SIG-M5 treated with dmso at 0.1 percent for 504 hours (cell line): ENCODE measurements around the gene KDSR.

ENCODE experiments used
- DNase-seq: peaks from one replicate; lab custom pipeline; 2025; ENCODE audit not compliant: unreplicated experiment; lab: John Stamatoyannopoulos, UW

The KDSR gene

GRCh38 chr18:63307551-63308200 is 59.3 kb downstream of the KDSR start:
- DNase-seq: no peak

DNA sequence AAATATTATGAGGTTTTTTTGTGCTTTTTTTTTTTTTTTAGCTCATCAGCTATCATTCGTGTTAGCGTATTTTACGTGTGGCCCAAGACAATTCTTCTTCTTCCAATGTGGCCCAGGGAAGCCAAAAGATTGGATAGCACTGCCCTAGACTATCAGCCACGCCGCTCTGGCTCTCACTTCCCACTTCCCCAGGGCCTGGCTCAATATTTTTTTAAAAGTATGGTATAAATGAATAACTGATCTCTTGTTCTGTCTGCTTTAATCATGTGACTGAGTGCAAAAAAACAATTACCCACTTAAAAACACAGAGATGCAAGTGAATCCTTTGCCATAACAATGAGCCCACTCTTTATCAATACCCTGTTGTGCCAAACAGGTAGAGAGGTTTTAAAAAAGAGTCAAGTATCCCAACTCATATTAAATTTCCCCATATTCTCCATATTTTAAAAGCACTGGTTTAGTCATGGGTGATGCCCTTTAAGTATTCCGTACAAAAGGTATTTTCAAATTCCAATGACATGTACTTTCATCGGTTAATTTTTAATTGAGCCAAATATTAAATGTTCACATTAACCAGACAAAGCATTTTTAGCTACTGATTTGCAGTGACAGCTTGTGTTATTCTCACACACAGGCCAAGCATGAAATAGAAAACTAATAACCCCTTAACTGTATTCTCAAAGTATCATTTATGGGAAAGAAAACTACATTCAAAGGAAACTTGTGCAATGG is 60.0 kb downstream of the KDSR start:
- no peak for DNase-seq

DNA sequence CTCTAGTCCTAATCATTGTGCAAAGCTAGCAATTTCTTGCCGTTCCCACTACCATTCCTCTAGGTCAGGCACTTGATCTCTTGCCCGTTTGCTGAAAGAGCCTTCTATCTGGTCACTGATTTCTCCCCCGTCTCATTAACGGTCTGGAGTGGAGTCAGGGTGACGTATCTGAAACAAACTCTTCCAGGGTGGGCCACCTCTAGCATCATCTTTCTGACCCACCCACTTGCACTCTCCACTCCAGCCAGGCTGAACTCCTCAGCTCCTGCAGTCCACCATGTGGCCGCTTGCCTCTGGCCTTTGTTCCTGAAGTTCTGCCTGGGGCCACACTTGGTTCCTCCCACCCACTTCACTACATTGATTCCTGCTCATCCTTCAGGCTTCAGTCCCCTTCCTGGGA is 60.8 kb downstream of the KDSR start:
- no peak for DNase-seq

DNA sequence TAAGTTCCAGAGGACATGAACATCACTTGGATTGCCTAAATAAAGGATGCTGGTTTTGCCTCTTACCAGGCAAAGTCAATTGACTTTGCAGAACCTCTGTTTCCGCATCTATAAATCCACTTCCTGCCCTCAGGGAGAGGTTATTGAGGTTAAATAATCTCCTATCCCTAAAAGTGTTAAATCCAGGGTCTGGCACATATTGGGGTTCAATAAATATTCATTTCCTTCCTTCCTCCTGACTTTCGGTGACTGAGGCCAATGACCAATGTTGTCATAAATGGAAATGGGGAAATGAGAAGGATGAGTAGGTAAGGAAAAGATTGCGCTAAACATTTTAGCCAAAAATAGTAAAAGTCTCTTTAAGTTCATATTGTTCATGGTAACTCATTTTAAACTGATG is 63.5 kb downstream of the KDSR start:
- DNase-seq: peak; percentile 40

- no peak for DNase-seq
These were observed 64.2 kb downstream of the KDSR start for GRCh38 chr18:63302636-63303405.

GRCh38 chr18:63302220-63302619 is 64.8 kb downstream of the KDSR start:
- no peak for DNase-seq

DNA sequence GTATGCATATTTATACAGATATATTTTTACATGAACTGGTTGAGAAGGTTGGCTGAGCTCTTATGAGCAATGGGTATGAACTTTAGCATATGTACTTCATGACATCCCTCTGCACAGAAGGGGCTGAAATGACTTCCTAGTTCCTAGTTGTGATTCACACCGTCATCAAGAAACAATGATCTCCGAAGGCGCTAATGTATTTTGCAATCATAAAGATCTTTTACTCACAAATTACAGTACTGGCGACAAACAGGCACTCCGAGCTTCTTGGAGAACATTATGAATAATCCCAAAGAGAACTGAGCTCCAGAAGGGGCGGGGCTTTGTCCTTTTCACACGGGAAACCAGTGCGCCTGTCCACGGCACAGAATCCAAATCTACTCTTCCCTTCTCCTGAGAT is 65.6 kb downstream of the KDSR start:
- DNase-seq: peak; percentile 39

- no peak for DNase-seq
These were observed 66.9 kb downstream of the KDSR start for GRCh38 chr18:63299837-63300745.

GRCh38 chr18:63298400-63299365 is 68.3 kb downstream of the KDSR start:
- no peak for DNase-seq

GRCh38 chr18:63297687-63298399 is 69.2 kb downstream of the KDSR start:
- no peak for DNase-seq

GRCh38 chr18:63293935-63294334 is 73.1 kb downstream of the KDSR start:
- DNase-seq: no peak

DNA sequence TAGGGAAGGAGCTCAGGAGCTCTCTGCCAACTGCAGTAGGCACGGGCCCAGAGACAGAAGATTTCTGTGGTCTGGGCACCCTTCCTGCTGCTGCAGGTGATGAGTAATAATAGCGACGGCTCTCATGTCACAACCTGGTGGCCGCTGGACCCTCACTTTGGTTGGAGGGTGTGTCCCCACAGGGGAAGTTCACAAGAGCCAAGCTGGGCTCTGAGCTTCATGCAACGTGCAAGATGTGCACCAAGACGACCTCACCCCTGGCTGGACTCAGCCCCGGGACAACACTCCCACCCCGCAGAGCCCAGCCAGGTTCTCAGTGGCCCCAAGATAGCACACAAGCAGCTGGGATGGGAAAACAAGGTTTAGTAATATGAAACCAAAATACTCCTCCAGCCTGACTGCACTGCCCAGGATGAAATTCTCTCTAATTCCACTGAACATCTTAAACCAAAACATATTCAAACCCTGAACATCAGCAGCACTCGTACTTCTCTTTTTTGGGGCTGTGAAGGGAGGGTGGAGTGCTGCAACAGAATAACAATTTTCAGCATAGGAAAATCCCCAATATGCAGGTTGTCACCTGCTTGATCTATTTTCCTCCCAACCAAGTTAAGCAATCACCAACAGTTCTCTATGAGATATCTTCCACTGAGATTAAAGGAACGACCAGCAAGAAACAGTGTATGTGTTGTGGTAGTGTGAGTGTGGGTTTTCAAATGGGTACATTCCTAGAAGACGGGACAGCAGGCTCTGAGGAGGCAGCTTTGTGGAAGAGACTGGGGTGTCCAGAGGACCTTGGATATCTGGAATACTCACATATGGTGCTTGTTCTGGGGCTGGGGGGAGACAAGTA is 73.9 kb downstream of the KDSR start:
- peak; percentile 32 for DNase-seq

DNA sequence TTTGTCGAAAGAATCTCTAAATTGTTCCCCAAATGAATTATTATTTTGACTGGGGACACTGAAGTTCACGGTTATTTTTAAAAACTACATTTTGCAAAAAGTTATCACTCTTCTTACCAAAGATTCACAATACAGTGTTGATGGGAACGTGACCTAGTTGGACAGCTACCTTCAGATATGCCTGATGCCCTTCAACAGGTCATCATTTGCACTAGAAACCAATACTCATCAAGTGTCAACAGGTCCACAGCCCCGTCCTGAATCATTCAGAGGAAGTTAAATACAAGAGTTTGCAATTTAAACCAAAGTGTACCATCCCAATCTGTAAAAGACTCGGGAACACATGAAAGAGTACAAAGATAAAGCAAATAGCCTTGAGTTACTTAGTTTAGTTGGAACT is 75.7 kb downstream of the KDSR start:
- DNase-seq: no peak

- DNase-seq: no peak
These were observed 76.2 kb downstream of the KDSR start for GRCh38 chr18:63290821-63291200.

DNA sequence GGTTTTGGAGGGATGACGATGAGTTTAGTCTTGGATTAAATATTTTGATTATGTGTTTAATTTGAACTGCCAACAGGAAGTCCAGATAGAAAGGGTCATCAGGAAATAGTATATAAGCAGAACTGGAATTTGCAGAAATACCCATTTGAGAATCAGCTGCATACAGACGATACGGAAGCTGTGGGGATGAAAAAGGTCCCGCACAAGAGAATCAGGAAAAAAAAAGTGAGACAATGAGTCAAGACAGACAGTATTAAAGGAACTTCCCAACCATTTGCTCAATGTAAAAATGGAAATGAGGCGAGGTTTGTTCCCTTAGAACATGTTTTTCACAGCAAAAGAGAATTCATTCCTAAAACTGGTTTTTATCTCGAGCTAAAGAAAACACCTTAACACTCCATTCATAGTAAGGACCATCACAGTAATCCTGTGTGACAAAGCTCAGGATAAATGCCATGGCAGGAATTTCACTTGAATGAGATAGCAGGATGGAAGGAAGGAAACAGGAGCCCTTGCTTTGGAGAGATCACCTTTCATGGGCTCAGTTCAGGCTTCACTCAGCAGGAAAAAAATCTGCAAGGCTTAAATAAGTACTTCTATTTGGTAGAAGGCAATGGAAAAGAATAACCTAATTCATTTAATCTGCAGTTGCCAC is 76.7 kb downstream of the KDSR start:
- DNase-seq: no peak

GRCh38 chr18:63288311-63288710 is 78.7 kb downstream of the KDSR start:
- DNase-seq: no peak

- DNase-seq: no peak
These were observed 79.2 kb downstream of the KDSR start for GRCh38 chr18:63287691-63288220.

- DNase-seq: no peak
These were observed 80.1 kb downstream of the KDSR start for GRCh38 chr18:63286926-63287325.
